WTC11 (cell line): ENCODE measurements around the gene COL5A3. TPM values are rescaled to one million over a fixed set of nuclear protein-coding genes. Genes with fewer than 3 reads are reported as not detected.

Experiments used
- ATAC-seq: fragments of 200-7000 bp; cut with Tn5 transposase; 2 replicates; pipeline ENCODE4 v1.10.0; 2021; ENCODE audit warnings: mild to moderate bottlenecking, moderate library complexity
- CTCF ChIA-PET: fragments of 300-600 bp; sonication (Branson Sonifier 250); formaldehyde crosslinking; loops from one replicate; lab custom pipeline; 2021; ENCODE audit warnings: antibody characterized with exemption; lab: Charles Lee
- POLR2A ChIA-PET: fragments of 350-600 bp; sonication (Branson Sonifier 250); formaldehyde crosslinking; loops from one replicate; lab custom pipeline; 2021; ENCODE audit warnings: antibody characterized with exemption; lab: Charles Lee
- DNase-seq: peaks from one replicate; pipeline ENCODE4 v3.0.0; 2021; ENCODE audit warnings: low spot score
- H3K27ac Mint-ChIP-seq: 2 replicates; pipeline ENCODE4 v1.8.0; 2021; ENCODE audit warnings: mixed read lengths
- H3K27me3 Mint-ChIP-seq: 2 replicates; pipeline ENCODE4 v1.8.0; 2021; ENCODE audit warnings: low read depth, mild to moderate bottlenecking, moderate library complexity, mixed read lengths
- H3K36me3 Mint-ChIP-seq: 2 replicates; pipeline ENCODE4 v1.8.0; 2021; ENCODE audit warnings: mixed read lengths
- H3K4me1 Mint-ChIP-seq: 2 replicates; pipeline ENCODE4 v1.8.0; 2022; ENCODE audit warnings: mixed read lengths
- H3K4me3 Mint-ChIP-seq: 2 replicates; pipeline ENCODE4 v1.8.0; 2021; ENCODE audit warnings: mild to moderate bottlenecking, moderate library complexity, mixed read lengths
- H3K9me3 Mint-ChIP-seq: 2 replicates; pipeline ENCODE4 v1.8.0; 2021; ENCODE audit warnings: mixed read lengths
- E2F1 ChIP-seq: sonication (generic); formaldehyde crosslinking; IDR thresholded peaks from 2 replicates; pipeline ENCODE4 v1.8.0; 2022; ENCODE audit warnings: mild to moderate bottlenecking, missing genetic modification reagents
- ELF4 ChIP-seq: sonication (generic); formaldehyde crosslinking; IDR thresholded peaks from 2 replicates; pipeline ENCODE4 v1.8.1; 2022; ENCODE audit warnings: low read depth, mild to moderate bottlenecking, moderate library complexity, missing genetic modification reagents
- ETV6 ChIP-seq: sonication (generic); formaldehyde crosslinking; IDR thresholded peaks from 2 replicates; pipeline ENCODE4 v1.8.1; 2022; ENCODE audit warnings: mild to moderate bottlenecking, missing genetic modification reagents
- FOXP1 ChIP-seq: sonication (generic); formaldehyde crosslinking; IDR thresholded peaks from 2 replicates; pipeline ENCODE4 v1.8.0; 2022; ENCODE audit warnings: missing genetic modification reagents, mild to moderate bottlenecking, moderate library complexity, borderline replicate concordance
- GRHL2 ChIP-seq: fragments of 250-450 bp; sonication (Bioruptor Pico); IDR thresholded peaks from 2 replicates; pipeline ENCODE4 v1.8.0; 2022; ENCODE audit warnings: mild to moderate bottlenecking, moderate library complexity; ENCODE audit not compliant: insufficient replicate concordance, severe bottlenecking
- GTF2I ChIP-seq: fragments of 250-450 bp; sonication (Bioruptor Pico); conservative IDR thresholded peaks from 2 replicates; pipeline ENCODE4 v1.4.0; 2021; ENCODE audit warnings: mild to moderate bottlenecking
- MAX ChIP-seq: sonication (generic); formaldehyde crosslinking; IDR thresholded peaks from 2 replicates; pipeline ENCODE4 v1.8.0; 2022; ENCODE audit warnings: mild to moderate bottlenecking, missing genetic modification reagents
- MLX ChIP-seq: sonication (generic); formaldehyde crosslinking; IDR thresholded peaks from 2 replicates; pipeline ENCODE4 v1.8.1; 2023; ENCODE audit warnings: mild to moderate bottlenecking, missing genetic modification reagents, moderate library complexity
- MXD4 ChIP-seq: fragments of 250-450 bp; sonication (Bioruptor Pico); IDR thresholded peaks from 2 replicates; pipeline ENCODE4 v1.8.0; 2021; ENCODE audit warnings: mild to moderate bottlenecking, moderate library complexity, borderline replicate concordance
- MYBL2 ChIP-seq: sonication (generic); formaldehyde crosslinking; IDR thresholded peaks from 2 replicates; pipeline ENCODE4 v1.8.1; 2023; ENCODE audit warnings: mild to moderate bottlenecking, moderate library complexity, missing genetic modification reagents
- NFE2L1 ChIP-seq: sonication (generic); formaldehyde crosslinking; IDR thresholded peaks from 2 replicates; pipeline ENCODE4 v1.8.1; 2023; ENCODE audit warnings: missing genetic modification reagents
- SMAD4 ChIP-seq: sonication (generic); formaldehyde crosslinking; IDR thresholded peaks from 2 replicates; pipeline ENCODE4 v1.8.0; 2022; ENCODE audit warnings: mild to moderate bottlenecking, missing genetic modification reagents
- SOX15 ChIP-seq: fragments of 250-450 bp; sonication (Bioruptor Pico); IDR thresholded peaks from 2 replicates; pipeline ENCODE4 v1.9.0; 2021; ENCODE audit warnings: mild to moderate bottlenecking
- USF1 ChIP-seq: sonication (generic); formaldehyde crosslinking; IDR thresholded peaks from 2 replicates; pipeline ENCODE4 v1.8.0; 2022; ENCODE audit warnings: mild to moderate bottlenecking, missing genetic modification reagents
- ZBTB21 ChIP-seq: sonication (generic); formaldehyde crosslinking; IDR thresholded peaks from 2 replicates; pipeline ENCODE4 v1.8.1; 2023; ENCODE audit warnings: mild to moderate bottlenecking, missing genetic modification reagents, borderline replicate concordance
- ZNF121 ChIP-seq: sonication (generic); formaldehyde crosslinking; IDR thresholded peaks from 2 replicates; pipeline ENCODE4 v1.8.0; 2023; ENCODE audit warnings: missing genetic modification reagents
- ZNF532 ChIP-seq: fragments of 250-450 bp; sonication (Bioruptor Pico); IDR thresholded peaks from 2 replicates; pipeline ENCODE4 v1.9.0; 2021; ENCODE audit warnings: mild to moderate bottlenecking, borderline replicate concordance
- total RNA-seq: library from RNA; stranded (reverse); gene quantifications from 3 replicates; pipeline ENCODE4 v1.2.3, GENCODE V29; 2021

Gene COL5A3
- total RNA-seq, 1 experiment from 2014 or later, result 0.81 TPM

GRCh38 chr19:9956956-9957355, 53.3 kb downstream of the COL5A3 start:
- ChIA-PET POLR2A (no interaction called here), CTCF (interaction anchor here (1.0 to 5.6 kb wide), 3 partner anchors 8 to 44 kb away, joined by 5 to 41 read pairs (median 22); no protein-coding TSS in a partner anchor)
- Mint-ChIP-seq H3K27me3 (peaks cover 5% of the 10 kb centered on the region), H3K27ac (peak overlapping the region; percentile 15; the same call in 1 of the 2 replicates), H3K4me1 (peaks cover 17% of the 10 kb centered on the region), H3K4me3 (no peak overlapping the region), H3K36me3 (no peaks in the 10 kb centered on the region), H3K9me3 (no peaks in the 10 kb centered on the region)
- no peak for DNase-seq
- TF ChIP-seq ETV6 (CRISPR knock-in tag) (no peak), NFE2L1 (CRISPR knock-in tag) (no peak), ZNF532 (CRISPR knock-in tag) (no peak), MLX (CRISPR knock-in tag) (no peak), ZBTB21 (CRISPR knock-in tag) (no peak), E2F1 (CRISPR knock-in tag) (no peak), ELF4 (CRISPR knock-in tag) (no peak), SMAD4 (no peak), GRHL2 (CRISPR knock-in tag) (no peak), MXD4 (CRISPR knock-in tag) (no peak), FOXP1 (CRISPR knock-in tag) (no peak), SOX15 (no peak), MAX (CRISPR knock-in tag) (no peak), USF1 (CRISPR knock-in tag) (no peak)
- no peak for ATAC-seq

GRCh38 chr19:9953802-9954542, 56.3 kb downstream of the COL5A3 start:
- ATAC-seq (no peak), DNase-seq (no peak)
- H3K27me3 Mint-ChIP-seq, result no peaks in the 10 kb centered on the region; the same call in 1 of the 2 replicates
- CTCF ChIA-PET, result interaction anchor here (0.6 to 5.3 kb wide), 4 partner anchors 11 to 74 kb away, joined by 5 to 30 read pairs (median 20); no protein-coding TSS in a partner anchor
- POLR2A ChIA-PET, result no interaction called here
- TF ChIP-seq MYBL2, result no peak
- 0 out of 2 replicates have a peak, but pooled peaks have one; percentile 33 for TF ChIP-seq GTF2I (CRISPR knock-in tag)
- peak; percentile 96 for TF ChIP-seq ZNF121 (CRISPR knock-in tag)
- TF ChIP-seq, all 79 proteins: peak for 2
- H3K4me1 Mint-ChIP-seq, result peaks cover 15% of the 10 kb centered on the region
- H3K9me3 Mint-ChIP-seq, result no peaks in the 10 kb centered on the region
- H3K27ac Mint-ChIP-seq, result no peak overlapping the region
- H3K4me3 Mint-ChIP-seq, result no peak overlapping the region
- no peaks in the 10 kb centered on the region for H3K36me3 Mint-ChIP-seq
